ENCODE data around the gene SEPTIN1.
A peak's percentile ranks its signal among the peaks of the same experiment; 100 is the strongest.

SEPTIN1 gene, protein sequence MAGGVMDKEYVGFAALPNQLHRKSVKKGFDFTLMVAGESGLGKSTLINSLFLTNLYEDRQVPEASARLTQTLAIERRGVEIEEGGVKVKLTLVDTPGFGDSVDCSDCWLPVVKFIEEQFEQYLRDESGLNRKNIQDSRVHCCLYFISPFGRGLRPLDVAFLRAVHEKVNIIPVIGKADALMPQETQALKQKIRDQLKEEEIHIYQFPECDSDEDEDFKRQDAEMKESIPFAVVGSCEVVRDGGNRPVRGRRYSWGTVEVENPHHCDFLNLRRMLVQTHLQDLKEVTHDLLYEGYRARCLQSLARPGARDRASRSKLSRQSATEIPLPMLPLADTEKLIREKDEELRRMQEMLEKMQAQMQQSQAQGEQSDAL

DNA sequence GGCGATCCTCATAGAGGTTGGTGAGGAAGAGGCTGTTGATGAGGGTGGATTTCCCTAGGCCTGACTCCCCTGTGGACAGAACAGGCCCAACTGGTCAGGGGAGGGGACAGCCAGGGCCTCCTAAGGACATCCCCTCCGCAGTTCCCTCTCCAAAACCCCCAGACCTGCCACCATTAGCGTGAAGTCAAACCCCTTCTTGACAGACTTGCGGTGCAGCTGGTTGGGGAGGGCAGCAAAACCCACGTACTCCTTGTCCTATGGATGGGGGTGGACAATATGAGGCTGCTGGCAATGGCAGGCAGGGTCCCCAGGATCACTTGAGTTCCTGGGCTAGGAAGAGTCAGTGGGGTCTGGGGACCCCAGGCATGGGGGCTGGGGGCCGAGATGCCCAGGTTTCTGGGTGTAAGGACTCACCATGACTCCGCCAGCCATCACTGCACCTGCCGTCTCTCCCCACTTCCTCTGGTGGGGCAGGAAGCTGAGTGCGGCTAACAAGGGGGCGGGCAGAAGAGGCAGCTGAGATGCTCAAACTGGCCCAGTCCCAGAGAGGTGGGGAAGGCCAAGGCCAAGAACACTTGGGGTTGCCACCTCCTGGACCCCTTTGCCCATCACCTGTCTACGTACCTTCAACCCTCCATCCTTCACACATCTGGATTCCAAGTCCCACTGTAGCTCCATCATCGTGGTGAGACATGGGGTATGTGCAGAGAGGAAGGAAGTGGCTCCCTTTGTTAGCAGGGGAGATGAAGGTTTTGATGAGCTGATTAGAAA, at the start of gene SEPTIN1:
Gene SEPTIN1, minus strand, starts transcription at position 451 of the 771 bp plus-strand sequence. Its CDS starts 19 bp downstream, at position 432.
- TF ChIP-seq, protein P1, sequence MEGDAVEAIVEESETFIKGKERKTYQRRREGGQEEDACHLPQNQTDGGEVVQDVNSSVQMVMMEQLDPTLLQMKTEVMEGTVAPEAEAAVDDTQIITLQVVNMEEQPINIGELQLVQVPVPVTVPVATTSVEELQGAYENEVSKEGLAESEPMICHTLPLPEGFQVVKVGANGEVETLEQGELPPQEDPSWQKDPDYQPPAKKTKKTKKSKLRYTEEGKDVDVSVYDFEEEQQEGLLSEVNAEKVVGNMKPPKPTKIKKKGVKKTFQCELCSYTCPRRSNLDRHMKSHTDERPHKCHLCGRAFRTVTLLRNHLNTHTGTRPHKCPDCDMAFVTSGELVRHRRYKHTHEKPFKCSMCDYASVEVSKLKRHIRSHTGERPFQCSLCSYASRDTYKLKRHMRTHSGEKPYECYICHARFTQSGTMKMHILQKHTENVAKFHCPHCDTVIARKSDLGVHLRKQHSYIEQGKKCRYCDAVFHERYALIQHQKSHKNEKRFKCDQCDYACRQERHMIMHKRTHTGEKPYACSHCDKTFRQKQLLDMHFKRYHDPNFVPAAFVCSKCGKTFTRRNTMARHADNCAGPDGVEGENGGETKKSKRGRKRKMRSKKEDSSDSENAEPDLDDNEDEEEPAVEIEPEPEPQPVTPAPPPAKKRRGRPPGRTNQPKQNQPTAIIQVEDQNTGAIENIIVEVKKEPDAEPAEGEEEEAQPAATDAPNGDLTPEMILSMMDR (IDR thresholded peaks at IDR 0.05; ENCODE audit: low read depth, low read length, missing control alignments): no peak
- in situ Hi-C loops (cut with HindIII; ENCODE audit: low pct_ligation_motif_present, low sequenced_read_pairs): no loop called here
- DNase-seq: no peak
- Histone ChIP-seq H3K27ac (no peak within 1 kb of the TSS), H3K4me3 (ENCODE audit: low read depth, low read length) (no peak within 1 kb of the TSS), H3K27me3 (replicated peaks) (no peaks in the 10 kb centered on the region), H3K36me3 (replicated peaks) (no peaks in the 10 kb centered on the region)

- H3K27ac ChIP-seq: no peak overlapping the region
- TF ChIP-seq, protein P1 (IDR thresholded peaks at IDR 0.05; ENCODE audit: low read depth, low read length, missing control alignments): no peak
- no peaks in the 10 kb centered on the region for H3K27me3 ChIP-seq (replicated peaks)
- peak overlapping the region; percentile 74 for H3K4me3 ChIP-seq (ENCODE audit: low read depth, low read length)
- no peak for DNase-seq
- H3K36me3 ChIP-seq (replicated peaks): peaks cover 7% of the 10 kb centered on the region
- in situ Hi-C loops (cut with HindIII; ENCODE audit: low pct_ligation_motif_present, low sequenced_read_pairs): loop anchor here (25.0 kb wide), 1 partner anchor 182 kb away; the partner anchor contains the start of gene ZNF689
Measured at GRCh38 chr16:30430428-30430970, 48.1 kb upstream of the SEPTIN1 start.

DNA sequence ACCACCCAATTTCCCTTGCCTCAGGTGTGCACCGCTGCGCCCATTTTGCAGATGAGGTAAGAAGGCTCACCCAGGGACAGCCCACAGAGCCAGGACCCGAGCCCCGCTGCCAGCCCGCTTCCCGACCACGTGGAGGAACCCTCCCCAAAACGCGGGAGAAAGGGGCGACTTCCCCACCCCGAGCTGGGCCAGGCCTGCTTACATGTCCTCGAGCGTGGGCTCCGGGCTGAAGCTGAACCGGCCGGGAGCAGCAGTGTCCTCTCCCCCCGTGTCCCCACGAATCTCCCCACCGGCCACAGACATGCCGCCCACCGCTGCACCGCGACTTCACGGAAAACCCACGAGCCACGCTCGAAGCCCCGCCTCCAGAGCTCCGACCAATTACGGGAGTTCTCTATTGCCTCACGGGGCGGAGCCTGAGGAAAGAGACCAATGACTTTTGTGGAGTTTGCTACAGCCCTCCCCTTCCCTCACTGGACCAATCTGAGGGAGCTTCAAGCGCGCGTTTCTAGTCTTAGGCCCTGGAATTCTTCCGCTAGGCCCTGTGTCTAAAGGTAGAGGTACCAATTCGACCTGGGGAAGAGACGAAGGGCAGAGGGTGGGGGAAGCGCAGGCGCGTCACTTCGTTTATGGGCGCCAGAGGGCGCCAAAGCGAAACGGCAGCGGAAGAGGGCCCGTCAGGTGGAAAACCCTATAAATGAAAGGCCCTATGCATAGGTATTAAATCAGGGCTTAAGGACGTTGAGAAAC, 47.5 kb upstream of the SEPTIN1 start, which contains the start of gene DCTPP1:
Gene DCTPP1, minus strand, starts transcription at position 353 of the 750 bp plus-strand sequence. Its CDS starts 50 bp downstream, at position 303.
- DNase-seq: peak; percentile 98
- Histone ChIP-seq H3K27me3 (replicated peaks) (no peaks in the 10 kb centered on the region), H3K36me3 (replicated peaks) (peaks cover 9% of the 10 kb centered on the region), H3K27ac (no peak within 1 kb of the TSS), H3K4me3 (ENCODE audit: low read depth, low read length) (peak within 1 kb of the TSS; percentile 74)
- in situ Hi-C loops (cut with HindIII; ENCODE audit: low pct_ligation_motif_present, low sequenced_read_pairs): loop anchor here (25.0 kb wide), 1 partner anchor 182 kb away; the partner anchor contains the start of gene ZNF689
- TF ChIP-seq, protein P1 (IDR thresholded peaks at IDR 0.05; ENCODE audit: low read depth, low read length, missing control alignments): peak; percentile 85

- Histone ChIP-seq H3K27me3 (replicated peaks) (no peaks in the 10 kb centered on the region), H3K4me3 (ENCODE audit: low read depth, low read length) (peak overlapping the region; percentile 74), H3K36me3 (replicated peaks) (peaks cover 9% of the 10 kb centered on the region), H3K27ac (no peak overlapping the region)
- in situ Hi-C loops (cut with HindIII; ENCODE audit: low pct_ligation_motif_present, low sequenced_read_pairs): loop anchor here (25.0 kb wide), 1 partner anchor 183 kb away; the partner anchor contains the start of gene ZNF689
- DNase-seq: no peak
- TF ChIP-seq, protein P1 (IDR thresholded peaks at IDR 0.05; ENCODE audit: low read depth, low read length, missing control alignments): no peak
Measured at GRCh38 chr16:30429418-30429677, 47.0 kb upstream of the SEPTIN1 start.

GRCh38 chr16:30428055-30428454, 45.7 kb upstream of the SEPTIN1 start:
- no peak overlapping the region for H3K4me3 ChIP-seq (ENCODE audit: low read depth, low read length)
- H3K36me3 ChIP-seq (replicated peaks): peaks cover 17% of the 10 kb centered on the region
- in situ Hi-C loops (cut with HindIII; ENCODE audit: low pct_ligation_motif_present, low sequenced_read_pairs): loop anchor here (25.0 kb wide), 1 partner anchor 184 kb away; the partner anchor contains the start of gene ZNF689
- DNase-seq: no peak
- H3K27ac ChIP-seq: no peak overlapping the region
- no peaks in the 10 kb centered on the region for H3K27me3 ChIP-seq (replicated peaks)
- TF ChIP-seq, protein P1 (IDR thresholded peaks at IDR 0.05; ENCODE audit: low read depth, low read length, missing control alignments): no peak

Measured in brain microvascular endothelial cell (primary cell).